SU-DHL-6 (cell line): Measurements from ENCODE around the gene TMED8.

Source experiments
- CTCF ChIP-seq: fragments of 200-600 bp; sonication (generic); IDR thresholded peaks from one replicate; pipeline ENCODE4 v1.5.1; 2017; ENCODE audit warnings: antibody characterized with exemption, mild to moderate bottlenecking, low read length, moderate library complexity; ENCODE audit not compliant: insufficient read depth, poor library complexity, severe bottlenecking
- EZH2phosphoT487 ChIP-seq: fragments of 200-600 bp; sonication (generic), shearing (Covaris generic); conservative IDR thresholded peaks from 2 replicates; pipeline ENCODE4 v1.6.1; 2018; ENCODE audit warnings: mild to moderate bottlenecking, antibody characterized with exemption, low read length, moderate library complexity, mixed read lengths

GRCh38 chr14:77369285-77369684 lies 7.6 kb downstream of the TMED8 start:
- TF ChIP-seq CTCF: no peak
- TF ChIP-seq EZH2phosphoT487: no peak
